ENCODE data around the gene IL6. TPM values are rescaled to one million over a fixed set of nuclear protein-coding genes. Genes with fewer than 3 reads are reported as not detected.
"Not testable (repeated sequence)": the region's sequence is repeated elsewhere in the genome, so short reads cannot be mapped to it uniquely, and the experiment has no call there.

Gene IL6
- total RNA-seq, 6 experiments from 2014 or later = 0.80 to 1.9 TPM; not detected in 4

- H3K4me3 ChIP-seq; H3K36me3 ChIP-seq; H3K27me3 ChIP-seq; intact Hi-C loops (cut with DNase I); H3K27ac ChIP-seq; DNase-seq; ATAC-seq; H3K9me3 ChIP-seq; H3K4me1 ChIP-seq: not testable (repeated sequence)
- WGBS (ENCODE audit: insufficient coverage, low coverage, low lambda C conversion rate, missing lambda C conversion rate) = 90% methylated on average over 6 of the region's 6 CpGs
Observed at GRCh38 chr7:22707026-22707691, 19.8 kb upstream of the IL6 start.

- ATAC-seq; H3K4me3 ChIP-seq; intact Hi-C loops (cut with DNase I); H3K36me3 ChIP-seq; H3K9me3 ChIP-seq; H3K4me1 ChIP-seq; H3K27me3 ChIP-seq; DNase-seq; H3K27ac ChIP-seq: not testable (repeated sequence)
- 86% methylated on average over 2 of the region's 4 CpGs for WGBS (ENCODE audit: insufficient coverage, low coverage, low lambda C conversion rate, missing lambda C conversion rate)
Observed at GRCh38 chr7:22708214-22708613, 18.8 kb upstream of the IL6 start.

GRCh38 chr7:22708677-22709061, 18.3 kb upstream of the IL6 start:
- DNase-seq; H3K4me1 ChIP-seq; ATAC-seq; H3K9me3 ChIP-seq; H3K36me3 ChIP-seq; H3K4me3 ChIP-seq; H3K27ac ChIP-seq; H3K27me3 ChIP-seq; intact Hi-C loops (cut with DNase I): not testable (repeated sequence)
- WGBS (ENCODE audit: insufficient coverage, low coverage, low lambda C conversion rate, missing lambda C conversion rate) = 84% methylated on average over 9 of the region's 9 CpGs

- DNase-seq; H3K27ac ChIP-seq; H3K27me3 ChIP-seq; H3K4me3 ChIP-seq; H3K36me3 ChIP-seq; H3K4me1 ChIP-seq; intact Hi-C loops (cut with DNase I); ATAC-seq; H3K9me3 ChIP-seq: not testable (repeated sequence)
- 82% methylated on average over 9 of the region's 14 CpGs for WGBS (ENCODE audit: insufficient coverage, low coverage, low lambda C conversion rate, missing lambda C conversion rate)
Observed at GRCh38 chr7:22709062-22709829, 17.8 kb upstream of the IL6 start.

- H3K9me3 ChIP-seq = no peaks in the 10 kb centered on the region
- WGBS (ENCODE audit: insufficient coverage, low coverage, low lambda C conversion rate, missing lambda C conversion rate) = 78% methylated on average over 4 of the region's 4 CpGs
- no peak overlapping the region for H3K4me3 ChIP-seq
- H3K36me3 ChIP-seq = no peaks in the 10 kb centered on the region
- no peaks in the 10 kb centered on the region for H3K4me1 ChIP-seq
- DNase-seq = no peak
- intact Hi-C loops (cut with DNase I) = no loop called here
- H3K27me3 ChIP-seq = no peaks in the 10 kb centered on the region
- ATAC-seq = no peak
- H3K27ac ChIP-seq = no peak overlapping the region
- TF ChIP-seq CTCF (IDR thresholded peaks at IDR 0.05) (no peak), POLR2A (IDR thresholded peaks at IDR 0.05) (no peak)
Observed at GRCh38 chr7:22709857-22710256, 17.1 kb upstream of the IL6 start.

GRCh38 chr7:22712999-22713398, 14.0 kb upstream of the IL6 start:
- Histone ChIP-seq H3K9me3 (no peaks in the 10 kb centered on the region), H3K27ac (no peak overlapping the region), H3K4me1 (no peaks in the 10 kb centered on the region), H3K27me3 (no peaks in the 10 kb centered on the region), H3K36me3 (no peaks in the 10 kb centered on the region), H3K4me3 (no peak overlapping the region)
- TF ChIP-seq POLR2A (IDR thresholded peaks at IDR 0.05) (no peak), CTCF (IDR thresholded peaks at IDR 0.05) (no peak)
- DNase-seq (no peak), ATAC-seq (no peak)
- 50% methylated on average over 1 of the region's 1 CpG for WGBS (ENCODE audit: insufficient coverage, low coverage, low lambda C conversion rate, missing lambda C conversion rate)
- intact Hi-C loops (cut with DNase I) = no loop called here

All from right lobe of liver (tissue), 6 donors.